ENCODE data around the gene TCP11.

TCP11 gene

GRCh38 chr6:35181308-35181932 lies 40.3 kb upstream of the TCP11 start:
- H3K4me3 ChIP-seq (ENCODE audit: low read depth, low read length), result no peak overlapping the region
- TF ChIP-seq POLR2A (IDR thresholded peaks at IDR 0.05; ENCODE audit: extremely low read depth, insufficient read length) (no peak), CTCF (IDR thresholded peaks at IDR 0.05; ENCODE audit: low read depth, low read length) (no peak), MYC (IDR thresholded peaks at IDR 0.05; ENCODE audit: low read depth, low read length) (no peak), MAX (IDR thresholded peaks at IDR 0.05; ENCODE audit: low read depth, low read length) (no peak)
- DNase-seq (ENCODE audit: low read depth), result no peak

GRCh38 chr6:35179901-35180535 lies 38.9 kb upstream of the TCP11 start:
- TF ChIP-seq MYC (IDR thresholded peaks at IDR 0.05; ENCODE audit: low read depth, low read length), result no peak
- TF ChIP-seq MAX (IDR thresholded peaks at IDR 0.05; ENCODE audit: low read depth, low read length), result no peak
- H3K4me3 ChIP-seq (ENCODE audit: low read depth, low read length), result no peak overlapping the region
- DNase-seq (ENCODE audit: low read depth), result no peak

- H3K4me3 ChIP-seq (ENCODE audit: low read depth, low read length), result no peak overlapping the region
- DNase-seq (ENCODE audit: low read depth), result peak; percentile 46
- TF ChIP-seq CTCF (IDR thresholded peaks at IDR 0.05; ENCODE audit: low read depth, low read length) (no peak), MYC (IDR thresholded peaks at IDR 0.05; ENCODE audit: low read depth, low read length) (no peak), MAX (IDR thresholded peaks at IDR 0.05; ENCODE audit: low read depth, low read length) (no peak), POLR2A (IDR thresholded peaks at IDR 0.05; ENCODE audit: extremely low read depth, insufficient read length) (no peak)
Observed at GRCh38 chr6:35178932-35179832, 38.0 kb upstream of the TCP11 start.

- TF ChIP-seq MYC (IDR thresholded peaks at IDR 0.05; ENCODE audit: low read depth, low read length) (no peak), POLR2A (IDR thresholded peaks at IDR 0.05; ENCODE audit: extremely low read depth, insufficient read length) (no peak), MAX (IDR thresholded peaks at IDR 0.05; ENCODE audit: low read depth, low read length) (no peak), CTCF (IDR thresholded peaks at IDR 0.05; ENCODE audit: low read depth, low read length) (no peak)
- DNase-seq (ENCODE audit: low read depth), result no peak
- H3K4me3 ChIP-seq (ENCODE audit: low read depth, low read length), result no peak overlapping the region
Observed at GRCh38 chr6:35178012-35178411, 36.9 kb upstream of the TCP11 start.

GRCh38 chr6:35177596-35177995 lies 36.5 kb upstream of the TCP11 start:
- TF ChIP-seq POLR2A (IDR thresholded peaks at IDR 0.05; ENCODE audit: extremely low read depth, insufficient read length) (no peak), CTCF (IDR thresholded peaks at IDR 0.05; ENCODE audit: low read depth, low read length) (no peak), MAX (IDR thresholded peaks at IDR 0.05; ENCODE audit: low read depth, low read length) (no peak), MYC (IDR thresholded peaks at IDR 0.05; ENCODE audit: low read depth, low read length) (no peak)
- DNase-seq (ENCODE audit: low read depth), result no peak
- H3K4me3 ChIP-seq (ENCODE audit: low read depth, low read length), result no peak overlapping the region
